AG04450 (cell line): ENCODE data around the gene TMEM238. TPM values are rescaled to one million over a fixed set of nuclear protein-coding genes. Genes with fewer than 3 reads are reported as not detected.

Experiments used
- CTCF ChIA-PET: fragments of 300-600, 350-600 bp; formaldehyde crosslinking; extraction: SDS; loops from one replicate; lab custom pipeline; 2022; ENCODE audit warnings: antibody characterized with exemption, inconsistent platforms; lab: Charles Lee
- POLR2A ChIA-PET: fragments of 350-600 bp; formaldehyde crosslinking; extraction: SDS; loops from one replicate; lab custom pipeline; 2021; ENCODE audit warnings: antibody characterized with exemption, inconsistent platforms; lab: Yijun Ruan, JAX
- DNase-seq: peaks from one replicate; pipeline ENCODE4 v3.0.0-alpha.2; 2011; ENCODE audit warnings: low read depth, low spot score
- H3K27ac ChIP-seq: one replicate; pipeline ENCODE4 v1.5.1; 2012; ENCODE audit warnings: low read depth, low read length, control low read depth
- H3K27me3 ChIP-seq: one replicate; pipeline ENCODE4 v1.6.0; 2012; ENCODE audit warnings: low read length; ENCODE audit not compliant: control insufficient read depth, insufficient read depth
- H3K4me3 ChIP-seq: 2 replicates; pipeline ENCODE4 v1.5.1; 2011; ENCODE audit warnings: mild to moderate bottlenecking, low read depth, low read length, control low read depth
- H3K9me3 ChIP-seq: 2 replicates; pipeline ENCODE4 v1.5.1; 2012; ENCODE audit warnings: low read length; ENCODE audit not compliant: control insufficient read depth, insufficient read depth
- polyA plus RNA-seq: library from polyadenylated mRNA; depleted of rRNA; stranded (reverse); fragments of >200 nt; gene quantifications from 2 replicates; pipeline ENCODE4 v1.2.3, GENCODE V29; 2011
- TF ChIP-seq, protein P1 (sequence below): IDR thresholded peaks from 2 replicates; pipeline ENCODE4 v1.5.1; 2011; ENCODE audit warnings: low read depth, low read length, control low read depth, inconsistent platforms

Gene TMEM238
- polyA plus RNA-seq, 1 experiment, result not detected

DNA sequence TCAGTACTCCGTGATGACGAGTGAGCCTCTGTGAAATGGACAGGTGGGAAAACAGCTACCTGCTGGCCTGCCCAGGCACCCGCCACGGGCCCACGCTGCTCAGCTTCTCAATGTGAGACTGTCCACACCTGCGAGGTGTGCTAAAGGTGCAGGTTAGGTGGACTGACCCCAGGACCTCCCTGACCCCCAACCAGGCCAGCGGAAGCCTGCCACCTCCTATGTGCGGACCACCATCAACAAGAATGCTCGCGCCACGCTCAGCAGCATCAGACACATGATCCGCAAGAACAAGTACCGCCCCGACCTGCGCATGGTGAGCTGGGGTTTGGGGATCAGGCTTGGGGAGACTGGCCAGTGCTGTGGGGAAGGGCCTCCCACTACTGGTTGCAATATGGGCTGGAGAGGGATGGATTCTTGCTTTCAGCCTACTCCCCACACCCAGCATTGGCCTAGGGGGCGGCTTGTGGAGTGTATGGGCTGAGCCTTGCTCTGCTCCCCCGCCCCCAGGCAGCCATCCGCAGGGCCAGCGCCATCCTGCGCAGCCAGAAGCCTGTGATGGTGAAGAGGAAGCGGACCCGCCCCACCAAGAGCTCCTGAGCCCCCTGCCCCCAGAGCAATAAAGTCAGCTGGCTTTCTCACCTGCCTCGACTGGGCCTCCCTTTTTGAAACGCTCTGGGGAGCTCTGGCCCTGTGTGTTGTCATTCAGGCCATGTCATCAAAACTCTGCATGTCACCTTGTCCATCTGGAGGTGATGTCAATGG is 3.8 kb upstream of the TMEM238 start:
- peaks cover 4% of the 10 kb centered on the region; the same call in 1 of the 2 replicates for H3K9me3 ChIP-seq
- no peak overlapping the region for H3K27ac ChIP-seq
- peak overlapping the region; percentile 99 for H3K4me3 ChIP-seq
- ChIA-PET POLR2A (interaction anchor here (1.0 to 10.3 kb wide), 2 partner anchors 18 to 25 kb away, joined by 3 to 93 read pairs; partner anchors contain the start of genes GARIN5B and UBE2S), CTCF (interaction anchor here (2.3 kb wide), 1 partner anchor 116 kb away, joined by 10 read pairs; no protein-coding TSS in a partner anchor)
- no peaks in the 10 kb centered on the region for H3K27me3 ChIP-seq
- TF ChIP-seq, protein P1, sequence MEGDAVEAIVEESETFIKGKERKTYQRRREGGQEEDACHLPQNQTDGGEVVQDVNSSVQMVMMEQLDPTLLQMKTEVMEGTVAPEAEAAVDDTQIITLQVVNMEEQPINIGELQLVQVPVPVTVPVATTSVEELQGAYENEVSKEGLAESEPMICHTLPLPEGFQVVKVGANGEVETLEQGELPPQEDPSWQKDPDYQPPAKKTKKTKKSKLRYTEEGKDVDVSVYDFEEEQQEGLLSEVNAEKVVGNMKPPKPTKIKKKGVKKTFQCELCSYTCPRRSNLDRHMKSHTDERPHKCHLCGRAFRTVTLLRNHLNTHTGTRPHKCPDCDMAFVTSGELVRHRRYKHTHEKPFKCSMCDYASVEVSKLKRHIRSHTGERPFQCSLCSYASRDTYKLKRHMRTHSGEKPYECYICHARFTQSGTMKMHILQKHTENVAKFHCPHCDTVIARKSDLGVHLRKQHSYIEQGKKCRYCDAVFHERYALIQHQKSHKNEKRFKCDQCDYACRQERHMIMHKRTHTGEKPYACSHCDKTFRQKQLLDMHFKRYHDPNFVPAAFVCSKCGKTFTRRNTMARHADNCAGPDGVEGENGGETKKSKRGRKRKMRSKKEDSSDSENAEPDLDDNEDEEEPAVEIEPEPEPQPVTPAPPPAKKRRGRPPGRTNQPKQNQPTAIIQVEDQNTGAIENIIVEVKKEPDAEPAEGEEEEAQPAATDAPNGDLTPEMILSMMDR, result no peak
- DNase-seq, result no peak

DNA sequence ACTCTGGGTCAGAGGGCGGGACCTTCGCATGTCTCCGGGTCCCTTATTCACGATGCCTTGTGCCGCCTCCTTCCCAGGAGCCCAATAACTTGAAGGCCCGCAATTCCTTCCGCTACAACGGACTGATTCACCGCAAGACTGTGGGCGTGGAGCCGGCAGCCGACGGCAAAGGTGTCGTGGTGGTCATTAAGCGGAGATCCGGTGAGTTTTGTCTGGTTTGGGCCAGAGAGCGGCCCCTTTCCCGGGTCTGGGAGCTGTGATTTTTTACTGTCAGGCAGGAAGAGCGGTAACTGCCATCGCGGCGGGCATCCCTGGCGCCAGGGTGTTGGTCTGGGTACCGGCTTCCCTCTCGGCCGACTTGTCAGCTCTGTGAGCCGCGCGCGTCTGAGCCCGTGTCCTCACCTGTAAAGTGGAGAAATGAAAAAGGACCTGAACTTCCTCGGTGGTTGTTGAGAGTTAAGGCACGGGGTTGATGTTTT is 2.4 kb upstream of the TMEM238 start:
- CTCF ChIA-PET, result interaction anchor here (2.3 kb wide), 1 partner anchor 118 kb away, joined by 10 read pairs; no protein-coding TSS in a partner anchor

GRCh38 chr19:55385724-55386492 is 1.8 kb upstream of the TMEM238 start, which contains the start of gene RPL28:
TSS of gene RPL28 (plus strand) at chr19:55385932. CDS start at chr19:55386358, 426 bp downstream.
- H3K4me3 ChIP-seq, result peak within 1 kb of the TSS; percentile 99
- no peaks in the 10 kb centered on the region for H3K27me3 ChIP-seq
- TF ChIP-seq, protein P1, result no peak
- DNase-seq, result peak; percentile 95
- peak within 1 kb of the TSS; percentile 93 for H3K27ac ChIP-seq
- H3K9me3 ChIP-seq, result peaks cover 4% of the 10 kb centered on the region; the same call in 1 of the 2 replicates
- CTCF ChIA-PET, result no interaction called here
- POLR2A ChIA-PET, result interaction anchor here (0.9 to 10.3 kb wide), 3 partner anchors 17 to 47 kb away, joined by 3 to 93 read pairs (median 4); partner anchors contain the start of genes KMT5C and UBE2S

More for the DNA sequence above, 2.4 kb upstream of the TMEM238 start:
- peak overlapping the region; percentile 68 for H3K27ac ChIP-seq
- H3K27me3 ChIP-seq, result no peaks in the 10 kb centered on the region
- peak overlapping the region; percentile 99 for H3K4me3 ChIP-seq
- TF ChIP-seq, protein P1, result no peak
- peaks cover 4% of the 10 kb centered on the region; the same call in 1 of the 2 replicates for H3K9me3 ChIP-seq
- POLR2A ChIA-PET, result interaction anchor here (0.9 to 10.3 kb wide), 3 partner anchors 18 to 48 kb away, joined by 3 to 93 read pairs (median 4); partner anchors contain the start of genes KMT5C and UBE2S
- no peak for DNase-seq

- ChIA-PET CTCF (interaction anchor here (1.1 to 3.2 kb wide), 2 partner anchors 83 to 93 kb away, joined by 3 to 15 read pairs; no protein-coding TSS in a partner anchor), POLR2A (interaction anchor here (0.7 to 2.9 kb wide), 5 partner anchors 11 to 126 kb away, joined by 3 to 24 read pairs (median 4); partner anchors contain the start of genes IL11 and PPP6R1)
- Histone ChIP-seq H3K27ac (peak overlapping the region; percentile 93), H3K27me3 (no peaks in the 10 kb centered on the region), H3K4me3 (peak overlapping the region; percentile 99), H3K9me3 (peaks cover 4% of the 10 kb centered on the region; the same call in 1 of the 2 replicates)
- peak; percentile 87 for DNase-seq
- TF ChIP-seq, protein P1, result no peak
Observed at GRCh38 chr19:55384920-55385723, 1.0 kb upstream of the TMEM238 start.
